Fibroblast of skin of right biceps (primary cell): ENCODE results near the gene EXD2.
"Not testable (repeated sequence)": the region's sequence is repeated elsewhere in the genome, so short reads cannot be mapped to it uniquely, and the experiment has no call there.

Experiments used
- DNase-seq: peaks from one replicate; pipeline ENCODE4 v3.0.0-alpha.2; 2013

EXD2 gene, protein sequence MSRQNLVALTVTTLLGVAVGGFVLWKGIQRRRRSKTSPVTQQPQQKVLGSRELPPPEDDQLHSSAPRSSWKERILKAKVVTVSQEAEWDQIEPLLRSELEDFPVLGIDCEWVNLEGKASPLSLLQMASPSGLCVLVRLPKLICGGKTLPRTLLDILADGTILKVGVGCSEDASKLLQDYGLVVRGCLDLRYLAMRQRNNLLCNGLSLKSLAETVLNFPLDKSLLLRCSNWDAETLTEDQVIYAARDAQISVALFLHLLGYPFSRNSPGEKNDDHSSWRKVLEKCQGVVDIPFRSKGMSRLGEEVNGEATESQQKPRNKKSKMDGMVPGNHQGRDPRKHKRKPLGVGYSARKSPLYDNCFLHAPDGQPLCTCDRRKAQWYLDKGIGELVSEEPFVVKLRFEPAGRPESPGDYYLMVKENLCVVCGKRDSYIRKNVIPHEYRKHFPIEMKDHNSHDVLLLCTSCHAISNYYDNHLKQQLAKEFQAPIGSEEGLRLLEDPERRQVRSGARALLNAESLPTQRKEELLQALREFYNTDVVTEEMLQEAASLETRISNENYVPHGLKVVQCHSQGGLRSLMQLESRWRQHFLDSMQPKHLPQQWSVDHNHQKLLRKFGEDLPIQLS

DNA sequence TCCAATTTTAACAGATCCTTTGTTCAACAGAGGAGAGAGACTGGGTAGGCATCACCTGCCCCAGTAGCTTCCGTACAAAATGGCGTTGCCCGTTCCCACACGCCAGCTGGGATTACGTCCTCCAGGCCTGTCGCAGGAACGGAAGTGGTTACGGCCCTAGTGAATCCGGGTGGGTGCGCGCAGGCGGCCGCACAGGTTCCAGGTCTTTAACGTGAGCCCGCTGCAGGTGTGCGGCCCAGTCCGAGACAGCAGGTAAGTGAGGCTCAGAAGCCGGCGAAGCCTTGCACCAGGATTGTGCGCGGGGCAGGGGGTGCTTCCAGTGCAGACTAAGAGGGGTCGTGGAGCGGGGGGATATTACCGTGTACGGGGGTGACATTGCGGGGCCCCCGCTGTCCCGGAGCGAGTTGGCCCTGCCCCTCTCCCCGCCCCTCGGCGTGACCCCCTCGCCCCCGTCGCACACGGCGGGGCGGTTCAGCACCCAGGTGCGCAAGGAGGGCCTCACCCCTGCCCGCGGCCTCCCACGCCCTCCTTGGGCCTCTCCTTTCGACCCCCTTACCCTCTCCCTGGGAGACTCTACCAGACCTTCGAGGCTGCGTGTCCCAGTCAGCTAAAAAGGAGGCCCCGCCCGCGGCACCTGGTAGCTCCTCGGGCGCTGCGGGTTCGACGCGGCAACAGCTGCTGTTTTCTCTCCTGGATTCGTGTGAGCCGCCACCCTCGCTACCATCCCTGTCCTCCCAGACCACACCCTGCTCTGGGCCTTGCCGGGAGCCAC lies at the start of gene EXD2:
TSS of gene EXD2 (plus strand) at position 159 of the 772 bp plus-strand sequence. CDS start 17,973 bp downstream, outside the sequence.
- DNase-seq: peak; percentile 84

DNA sequence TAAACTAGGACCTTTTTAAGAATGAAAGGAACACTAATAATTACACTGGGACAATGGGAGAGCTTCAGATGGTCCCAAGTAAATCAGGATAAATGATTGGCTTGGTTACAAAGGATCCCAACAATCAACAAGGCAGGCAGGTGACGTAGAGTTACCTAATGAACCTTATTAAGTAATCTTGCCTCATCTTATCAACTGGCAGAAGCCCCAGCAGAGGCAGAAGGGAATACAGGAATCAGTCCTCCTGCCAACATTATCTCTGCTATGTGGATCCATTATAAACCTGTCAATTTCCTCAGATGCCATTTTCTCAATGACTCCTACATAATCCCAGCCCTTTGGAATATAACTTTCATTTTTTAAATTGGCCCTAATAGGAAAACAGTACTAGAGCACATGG lies 49.7 kb upstream of the EXD2 start:
- no peak for DNase-seq

DNA sequence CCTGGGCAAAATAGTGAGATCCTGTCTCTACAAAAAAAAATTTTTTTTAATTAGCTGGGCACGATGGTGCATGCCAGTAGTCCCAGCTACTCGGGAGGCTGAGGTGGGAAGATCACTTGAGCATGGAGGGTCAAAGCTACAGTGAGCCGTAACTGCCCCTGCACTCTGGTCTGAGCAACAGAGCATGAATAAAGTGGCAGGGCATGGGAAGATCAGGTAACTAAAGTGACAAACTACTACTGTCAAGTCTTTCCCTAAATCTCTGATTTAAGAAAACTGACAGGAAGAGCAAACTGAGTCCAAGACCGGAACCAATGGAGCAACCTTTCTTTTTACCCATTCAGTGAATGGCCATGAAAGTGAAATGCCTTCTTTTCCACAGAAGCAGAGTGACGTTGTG lies 49.2 kb upstream of the EXD2 start:
- DNase-seq: no peak

DNA sequence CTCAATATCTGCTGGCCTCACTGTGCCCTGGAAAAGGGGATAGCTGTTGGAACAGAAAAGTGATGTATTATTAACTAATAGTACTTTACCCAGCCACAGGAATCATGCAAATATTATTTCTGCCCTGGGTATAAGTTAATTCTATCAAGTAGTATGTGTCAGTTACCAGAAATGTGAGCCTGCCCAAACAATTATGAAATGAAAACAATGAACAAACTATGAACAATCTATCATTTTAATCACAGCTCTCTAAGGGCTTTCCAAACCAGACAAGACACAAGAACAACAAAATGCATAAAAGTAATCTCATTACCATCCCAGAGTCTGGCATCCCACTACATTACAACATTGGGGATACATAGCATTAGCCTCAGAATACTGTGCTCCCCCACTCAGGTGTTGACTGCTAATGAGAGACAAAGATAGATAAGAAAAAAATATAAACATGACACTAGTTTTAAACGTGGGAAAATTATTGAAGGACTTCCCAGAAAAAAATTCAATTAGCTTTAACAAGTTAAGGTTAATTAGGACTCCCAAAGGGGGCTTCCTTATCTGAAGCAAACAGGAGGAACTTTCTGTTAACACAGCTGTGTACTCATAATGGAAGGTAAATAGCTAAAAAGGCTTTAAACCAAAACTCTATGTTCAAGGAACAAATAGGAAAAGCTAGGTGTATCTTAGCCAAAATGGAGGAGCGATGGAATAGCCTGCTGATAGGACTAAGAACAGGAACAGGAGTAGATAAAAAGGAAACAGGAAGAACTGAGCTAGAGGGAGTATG lies 41.6 kb upstream of the EXD2 start:
- DNase-seq: peak; percentile 8

DNA sequence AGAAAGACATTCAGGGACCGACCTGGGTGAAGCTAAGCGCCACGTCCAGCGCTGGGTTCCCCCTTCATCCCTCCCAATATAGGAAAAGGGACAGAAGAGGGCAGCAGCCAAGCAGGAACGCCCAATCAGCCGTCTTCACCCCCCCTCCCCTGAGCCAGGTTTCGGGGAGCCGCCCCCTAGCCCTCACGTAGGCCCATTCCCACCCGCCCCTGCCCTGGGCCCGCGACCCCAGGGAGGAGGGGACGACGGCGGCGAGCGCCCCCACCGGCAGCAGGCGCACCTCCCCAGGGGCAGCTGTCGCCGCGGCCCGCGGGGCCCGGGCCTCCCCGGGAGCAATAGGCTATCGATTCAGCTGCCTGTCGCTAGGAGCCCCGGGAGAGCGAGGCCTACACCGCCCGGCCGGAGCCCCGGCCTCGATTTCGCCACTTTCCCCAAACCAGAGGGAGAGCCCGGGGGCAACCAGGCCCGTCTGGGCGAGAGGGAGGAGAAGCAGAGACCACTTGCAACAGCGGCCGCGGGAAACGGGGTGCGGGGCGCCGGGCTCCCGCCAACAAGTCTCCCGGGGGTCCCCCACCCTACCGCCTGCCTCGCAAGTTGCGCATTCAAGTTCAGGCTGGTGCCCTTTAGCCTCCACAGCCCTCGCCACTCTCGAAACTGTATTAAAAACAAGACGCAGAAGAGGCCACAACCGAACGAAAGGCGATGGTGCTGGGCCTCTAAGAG lies 39.7 kb upstream of the EXD2 start:
- DNase-seq: peak; percentile 75

DNA sequence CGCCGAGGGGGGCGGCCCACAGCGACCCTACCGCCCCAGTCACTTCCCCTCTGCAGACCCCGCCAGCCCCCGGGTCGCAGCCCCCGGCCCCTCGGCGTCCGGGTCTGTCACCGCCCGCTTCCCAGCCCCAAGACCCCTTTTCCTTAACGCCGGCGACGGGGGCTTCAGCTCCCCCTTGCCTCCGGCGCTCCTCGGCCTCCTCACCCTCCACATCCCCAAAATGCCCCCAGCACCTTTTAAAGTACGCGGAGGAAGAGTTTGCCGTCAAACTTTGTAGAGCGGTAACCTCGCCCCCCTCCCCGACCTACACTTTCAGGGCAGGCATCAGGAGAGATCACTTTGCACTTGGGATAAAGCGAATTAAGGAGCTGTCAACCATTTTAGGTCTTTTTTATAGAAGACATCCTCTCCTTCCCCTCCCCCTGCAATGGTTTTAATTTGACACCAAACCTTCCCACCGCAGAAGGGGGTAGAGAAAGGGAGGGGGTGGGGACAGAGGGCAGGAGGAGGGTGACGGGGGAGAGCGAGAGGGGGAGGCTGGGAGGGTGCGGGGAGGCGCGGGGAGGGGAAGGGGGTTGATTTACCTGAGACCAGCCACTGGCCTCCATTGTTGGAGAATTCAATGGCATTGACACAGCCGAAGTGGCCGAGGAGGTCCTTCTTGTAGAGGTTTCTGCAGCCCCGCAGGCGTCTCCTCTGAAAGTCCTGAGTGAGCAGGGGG lies 39.0 kb upstream of the EXD2 start:
- peak; percentile 63 for DNase-seq

DNA sequence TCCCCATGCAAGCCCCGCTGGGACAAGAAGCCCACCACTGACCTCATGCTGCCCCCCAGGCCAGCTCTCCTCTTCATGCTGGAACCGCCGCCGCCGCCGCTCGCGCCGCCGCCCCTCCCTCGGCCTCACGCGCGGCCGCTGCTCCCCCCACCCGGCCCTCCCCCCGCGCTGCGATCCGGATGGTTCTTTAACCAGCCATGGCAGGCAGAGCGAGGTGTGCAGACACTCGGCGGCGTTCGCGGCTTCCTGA lies 38.5 kb upstream of the EXD2 start, which contains the start of gene DCAF5:
TSS of gene DCAF5 (minus strand) at position 218 of the 250 bp plus-strand sequence. CDS start at position 77, 141 bp downstream.
- no peak for DNase-seq

DNA sequence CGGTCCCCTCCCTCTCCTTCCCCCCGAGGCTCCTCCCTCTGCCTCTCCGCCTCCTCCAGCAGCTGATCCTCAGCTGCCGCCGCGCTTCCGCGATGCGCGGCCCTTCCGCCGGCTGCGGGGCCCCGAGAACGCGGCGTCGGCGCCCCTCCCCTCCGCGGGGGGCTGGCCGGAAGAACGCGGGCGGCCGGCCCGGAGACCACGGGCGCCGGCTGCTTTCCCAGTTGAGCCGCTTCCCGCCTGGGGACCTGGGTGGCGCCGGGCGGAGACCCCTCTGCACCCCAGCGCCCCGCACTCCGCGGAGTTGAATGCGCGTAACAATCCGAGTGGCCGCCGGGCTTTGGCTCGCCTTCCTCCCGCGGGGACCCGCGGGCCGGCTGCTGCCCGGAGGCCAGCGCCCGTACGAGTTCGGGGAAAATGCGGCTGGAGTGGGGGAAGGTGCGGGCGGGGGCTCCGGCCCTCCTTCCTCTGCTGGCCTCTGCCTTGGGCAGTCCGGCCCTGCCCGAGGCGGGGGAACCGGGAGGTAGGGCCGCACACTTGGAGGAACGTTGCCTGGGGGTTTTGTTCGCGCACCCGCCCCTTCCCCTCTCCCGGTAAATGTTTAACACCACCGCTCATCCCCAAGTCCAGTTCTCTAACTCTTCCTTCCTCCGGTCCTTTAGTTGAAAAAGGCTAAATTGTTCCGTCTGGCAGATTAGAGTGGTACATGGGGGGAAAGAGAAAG lies 38.0 kb upstream of the EXD2 start:
- DNase-seq: peak; percentile 93

DNA sequence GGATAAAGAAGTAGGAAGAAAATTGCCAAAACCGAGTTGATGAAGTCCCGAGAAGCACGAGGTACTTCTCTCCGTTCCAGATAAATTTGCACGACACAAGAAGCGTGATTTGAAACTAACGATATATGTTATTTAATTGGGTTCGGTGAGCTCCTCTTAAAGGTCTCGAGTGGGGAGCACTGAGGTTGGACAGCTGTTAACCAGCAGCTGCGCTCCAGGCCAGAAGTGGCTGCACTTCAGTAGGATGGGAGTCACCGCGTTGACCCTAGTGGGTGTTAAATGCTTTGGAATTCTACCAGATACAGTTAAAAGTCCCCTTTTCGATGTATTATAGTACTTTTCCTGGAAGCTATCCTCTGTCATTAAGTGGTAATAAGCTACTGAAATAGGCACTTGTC lies 37.4 kb upstream of the EXD2 start:
- DNase-seq: peak; percentile 16

DNA sequence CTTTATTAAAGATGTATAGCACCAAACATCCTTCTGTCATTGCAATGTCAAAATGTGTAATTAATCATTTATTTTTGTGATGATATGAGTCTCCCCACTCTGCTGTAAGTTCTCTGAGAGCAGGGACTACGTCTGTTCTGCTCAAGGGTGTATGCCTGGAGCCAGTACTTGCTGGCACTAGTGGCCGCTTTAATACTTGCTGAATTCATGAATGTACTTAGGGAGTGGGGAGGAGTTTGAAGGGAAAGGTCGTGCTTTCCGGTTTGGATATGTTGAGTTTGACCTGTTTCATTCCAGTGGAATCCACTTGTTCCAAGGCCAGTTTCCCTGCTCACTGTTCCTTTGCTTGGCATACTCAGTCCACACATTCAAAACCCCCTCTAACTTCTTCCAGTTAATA lies 36.5 kb upstream of the EXD2 start:
- peak; percentile 16 for DNase-seq

DNA sequence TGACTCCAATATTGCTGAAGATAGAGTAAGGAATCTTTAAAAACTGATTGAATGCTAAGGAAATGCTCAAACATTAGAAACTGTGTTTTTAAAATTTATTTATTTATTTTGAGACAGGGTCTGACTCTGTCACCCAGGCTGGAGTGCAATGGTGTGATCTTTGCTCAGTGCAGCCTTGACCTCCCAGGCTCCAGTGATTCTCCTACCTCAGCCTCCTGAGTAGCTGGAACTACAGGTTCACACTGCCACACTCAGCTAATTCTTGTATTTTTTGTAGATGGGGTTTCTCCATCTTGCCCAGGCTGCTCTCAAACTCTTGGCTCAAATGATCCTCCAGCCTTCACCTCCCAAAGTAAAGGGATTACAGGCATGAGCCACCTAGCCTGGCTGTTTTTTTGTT lies 35.1 kb upstream of the EXD2 start:
- DNase-seq: no peak

DNA sequence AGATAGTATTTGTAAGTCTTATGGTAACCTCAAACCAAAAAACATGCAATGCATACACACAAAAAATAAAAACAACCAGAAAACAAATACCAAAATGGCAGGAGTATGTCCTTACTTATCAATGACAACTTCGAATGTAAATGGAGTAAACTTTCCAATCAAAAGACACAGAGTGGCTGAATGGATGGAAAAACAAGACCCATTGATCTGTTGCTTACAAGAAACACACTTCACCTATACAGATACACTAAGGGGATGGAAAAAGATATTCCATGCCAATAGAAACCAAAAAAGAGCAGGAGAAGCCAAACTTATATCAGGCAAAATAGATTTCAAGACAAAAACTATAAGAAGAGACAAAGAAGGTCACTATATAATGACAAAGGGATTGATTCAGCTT lies 29.7 kb upstream of the EXD2 start:
- DNase-seq: no peak

DNA sequence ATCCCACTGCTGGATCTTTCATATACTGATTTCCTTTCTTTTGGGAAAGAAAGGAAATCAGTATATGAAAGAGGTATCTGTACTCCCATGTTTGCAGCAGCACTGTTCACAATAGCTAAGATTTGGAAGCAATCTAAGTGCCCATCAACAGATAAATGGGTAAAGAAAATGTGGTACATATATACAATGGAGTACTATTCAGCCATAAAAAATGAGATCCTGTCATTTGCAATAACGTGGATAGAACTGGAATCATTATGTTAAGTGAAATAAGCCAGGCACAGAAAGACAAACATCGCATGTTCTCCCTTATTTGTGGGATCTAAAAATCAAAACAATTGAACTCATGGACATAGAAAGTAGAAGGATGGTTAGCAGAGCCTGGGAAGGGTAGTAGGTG lies 25.5 kb upstream of the EXD2 start:
- not testable (repeated sequence) for DNase-seq

DNA sequence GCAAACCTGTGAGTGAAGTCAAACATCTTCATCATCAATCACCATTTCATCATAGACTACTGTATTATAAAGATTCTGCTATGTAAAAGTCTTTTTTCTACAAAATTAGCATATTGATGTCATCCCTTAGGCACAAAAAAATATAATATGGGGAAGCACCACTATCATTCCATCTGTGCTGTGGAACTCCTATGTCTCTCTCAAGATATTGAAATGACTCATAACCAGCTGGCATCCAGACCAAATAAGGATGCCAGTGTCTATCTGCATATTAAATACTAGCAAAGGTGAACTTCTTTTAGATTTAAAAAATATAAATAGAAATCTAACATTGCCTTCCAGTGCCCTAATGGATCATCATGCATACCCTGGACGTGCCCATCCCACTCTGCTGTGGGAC lies 20.5 kb upstream of the EXD2 start:
- peak; percentile 14 for DNase-seq

DNA sequence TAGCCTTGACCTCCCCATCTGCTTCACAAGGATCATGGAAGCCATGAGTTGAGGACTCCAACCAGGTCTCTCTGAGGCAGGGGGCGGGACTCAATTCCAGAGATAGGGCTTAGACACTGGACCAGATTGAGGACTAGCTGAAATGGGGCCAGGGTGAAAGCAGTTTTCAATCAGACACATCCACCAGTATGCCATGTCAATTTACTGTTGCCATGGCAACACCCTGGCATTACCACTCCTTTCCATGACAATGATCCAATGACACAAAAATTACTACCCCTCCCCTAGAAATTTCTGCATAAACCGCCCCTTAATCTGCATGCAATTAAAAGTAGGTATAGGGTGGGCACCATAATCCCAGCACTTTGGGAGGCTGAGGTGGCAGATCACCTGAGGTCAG lies 19.7 kb upstream of the EXD2 start:
- no peak for DNase-seq

DNA sequence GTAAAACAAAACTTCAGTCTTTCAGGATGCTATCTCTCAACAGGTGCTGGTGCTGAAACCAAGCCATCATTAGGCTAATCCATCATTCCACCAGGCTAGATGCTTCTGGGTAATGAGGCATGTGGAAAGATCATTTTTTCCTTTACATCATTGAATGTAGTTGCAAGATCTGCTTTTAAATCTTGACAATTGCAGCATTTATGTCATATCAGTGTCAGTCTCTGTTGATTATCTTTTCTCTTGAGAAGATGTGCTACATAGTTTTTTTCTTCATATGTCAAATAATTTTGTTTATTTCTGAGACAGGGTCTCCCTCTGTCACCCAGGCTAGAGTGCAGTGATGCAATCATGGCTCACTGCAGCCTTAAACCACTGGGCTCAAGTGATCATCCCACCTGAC lies 16.2 kb upstream of the EXD2 start:
- DNase-seq: no peak

DNA sequence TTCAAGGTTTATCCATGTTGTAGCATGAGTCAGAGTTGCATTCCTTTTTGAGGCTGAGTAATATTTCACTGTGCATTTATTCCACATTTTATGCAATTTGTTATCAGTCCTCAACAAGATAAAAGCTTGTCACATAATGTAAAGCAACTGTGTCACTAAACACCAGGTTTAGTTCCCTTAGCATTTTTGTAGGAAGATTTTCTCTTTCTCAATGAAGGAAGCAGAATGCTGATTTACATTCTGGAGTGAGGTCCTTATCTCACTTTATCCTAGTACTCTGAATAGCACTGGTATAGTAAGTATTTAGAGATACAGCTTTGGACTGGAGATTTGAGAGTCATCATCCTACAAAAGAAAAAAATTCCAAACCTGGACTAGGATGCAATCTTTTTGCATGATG lies 9.8 kb upstream of the EXD2 start:
- no peak for DNase-seq

DNA sequence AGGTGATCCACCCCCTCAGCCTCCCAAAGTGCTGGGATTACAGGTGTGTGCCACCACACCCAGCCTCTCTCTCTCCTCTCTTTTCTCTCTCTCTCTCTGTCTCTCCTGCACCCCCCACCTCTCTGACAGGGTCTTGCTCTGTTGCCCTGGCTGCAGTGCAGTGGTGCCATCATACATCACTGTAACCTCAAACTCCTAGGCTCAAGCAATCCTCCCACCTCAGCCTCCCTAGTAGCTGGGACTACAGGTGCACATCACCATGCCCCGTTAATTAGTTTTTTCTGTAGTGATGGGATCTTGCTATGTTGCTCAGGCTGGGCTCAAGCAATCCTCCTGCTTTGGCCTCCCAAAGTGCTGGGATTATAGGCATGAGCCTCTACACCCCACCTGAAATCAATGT lies 8.7 kb upstream of the EXD2 start:
- not testable (repeated sequence) for DNase-seq

DNA sequence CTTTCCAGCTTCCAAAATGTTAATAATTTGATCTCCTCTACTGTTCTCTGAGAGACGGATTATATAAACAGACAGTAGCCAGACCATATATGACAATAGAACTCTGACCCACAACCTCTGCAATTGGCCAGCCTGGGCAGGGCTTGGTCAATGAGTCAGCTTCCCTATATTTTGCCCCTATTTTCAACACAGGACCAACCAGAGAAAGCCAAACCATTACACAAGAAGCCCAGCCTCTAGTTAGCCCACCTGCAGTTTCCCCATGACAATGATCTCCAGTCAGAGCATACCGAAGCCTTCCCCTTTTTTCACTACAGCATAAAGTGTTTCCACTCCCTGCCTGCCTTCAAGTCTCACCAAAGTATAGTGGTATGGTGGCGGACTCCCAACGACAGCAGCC lies 7.6 kb upstream of the EXD2 start:
- no peak for DNase-seq

DNA sequence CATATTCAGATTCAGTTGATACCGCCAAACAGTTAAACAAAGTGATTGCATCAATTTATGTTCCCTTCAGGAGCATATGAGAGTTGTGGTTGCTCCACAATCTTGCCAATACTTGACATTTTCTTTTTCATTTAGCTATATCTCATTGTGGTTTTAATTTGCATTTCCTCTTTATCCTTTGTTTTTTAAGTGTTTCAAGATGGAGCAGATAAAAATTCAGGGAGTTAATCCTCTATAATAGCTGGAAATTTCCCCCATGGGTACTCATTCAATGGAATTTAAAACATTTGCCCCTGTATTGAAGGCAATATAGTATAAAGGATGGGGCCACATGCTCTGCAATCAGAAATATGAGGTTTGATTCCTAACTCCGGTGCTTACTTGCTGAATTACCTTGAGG lies 1.1 kb upstream of the EXD2 start:
- peak; percentile 33 for DNase-seq

DNA sequence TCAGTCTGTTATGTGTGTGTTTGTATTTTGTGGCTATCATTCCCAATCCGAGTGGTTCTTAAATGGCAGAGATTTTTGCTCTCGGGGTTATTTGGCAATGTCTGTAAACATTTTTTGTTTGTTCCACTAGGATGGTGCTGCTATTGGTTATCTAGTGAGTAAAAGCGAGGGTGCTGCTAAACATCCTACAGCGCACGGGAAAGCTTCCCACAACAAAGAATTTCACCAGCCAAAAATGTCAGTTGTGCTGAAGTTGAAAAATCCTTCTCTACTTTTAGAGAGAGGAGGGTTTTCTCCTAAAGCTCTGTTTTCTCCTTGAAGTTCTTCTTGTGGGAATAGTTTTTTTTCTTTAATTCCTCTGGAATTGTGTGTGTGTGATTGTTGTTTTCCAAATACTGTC lies 2.4 kb downstream of the EXD2 start:
- no peak for DNase-seq
